ENCODE measurements around the gene PTH1R.

The PTH1R gene

GRCh38 chr3:46877406-46878125 lies at the start of gene PTH1R:
TSS of gene PTH1R (plus strand) at chr3:46877721. CDS start at chr3:46883560, 5,839 bp downstream.
- FAIRE-seq = no peak

DNA sequence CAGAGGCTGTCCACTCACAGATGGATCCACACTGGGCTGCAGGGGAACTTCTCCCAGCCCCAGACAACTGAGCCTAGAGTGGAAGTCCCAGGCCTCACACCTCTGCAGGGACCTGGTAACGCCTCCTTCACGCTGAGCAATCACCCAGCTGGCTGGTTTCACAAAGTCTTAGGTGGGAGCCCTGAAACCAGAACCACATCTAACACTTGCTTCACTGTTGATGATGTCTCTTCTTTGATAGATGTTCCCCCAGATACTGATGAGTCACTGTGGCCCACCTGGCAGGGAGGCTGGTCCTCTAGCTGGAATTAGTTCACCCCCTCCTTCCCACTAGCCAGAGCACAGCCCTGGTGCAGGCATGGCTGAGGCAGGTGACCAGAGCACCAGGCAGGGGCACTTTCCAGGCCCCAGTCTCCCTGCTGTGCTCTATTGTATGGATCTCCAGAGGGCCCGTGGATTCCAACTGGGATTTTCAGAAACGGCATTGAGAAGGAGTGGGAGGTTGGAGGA lies 47.8 kb upstream of the PTH1R start:
- no peak for FAIRE-seq

DNA sequence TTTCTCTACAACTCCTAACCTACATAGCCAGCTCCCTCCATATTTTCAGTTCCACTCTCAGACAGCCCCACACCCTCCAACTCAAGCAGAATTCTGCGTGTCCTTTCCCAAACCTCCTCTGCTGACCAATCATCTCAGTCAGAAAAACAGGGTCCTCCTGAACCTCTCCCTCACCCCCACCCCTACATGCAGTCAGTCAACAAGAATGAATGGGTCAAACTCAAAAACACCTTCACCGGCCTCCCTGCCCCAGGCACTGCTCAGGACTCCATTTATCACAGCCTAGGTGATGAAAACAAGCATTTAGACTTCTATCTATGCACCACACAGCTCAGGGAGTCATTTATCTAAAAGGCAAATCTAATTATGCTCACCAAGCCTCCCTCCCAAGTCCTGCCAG lies 46.7 kb upstream of the PTH1R start:
- FAIRE-seq = no peak

DNA sequence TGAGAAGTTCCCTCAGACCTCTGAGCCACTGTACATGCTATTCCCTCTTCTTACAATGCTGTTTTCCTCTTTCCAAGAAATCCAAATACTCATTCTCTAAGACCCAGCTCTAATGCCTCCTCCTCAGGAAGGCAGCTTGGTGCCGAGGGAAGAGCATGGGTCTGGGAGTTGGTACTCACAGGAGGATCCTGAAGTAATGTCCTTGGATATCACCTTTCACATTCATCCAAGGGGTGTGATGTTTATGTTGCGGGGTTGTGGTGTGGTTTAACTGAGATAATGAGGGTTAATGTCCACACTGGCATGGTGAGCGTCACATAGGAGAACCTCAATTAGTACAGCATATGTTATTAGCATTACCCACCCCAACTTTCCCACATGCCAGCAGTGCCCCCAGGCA lies 46.2 kb upstream of the PTH1R start:
- no peak for FAIRE-seq

DNA sequence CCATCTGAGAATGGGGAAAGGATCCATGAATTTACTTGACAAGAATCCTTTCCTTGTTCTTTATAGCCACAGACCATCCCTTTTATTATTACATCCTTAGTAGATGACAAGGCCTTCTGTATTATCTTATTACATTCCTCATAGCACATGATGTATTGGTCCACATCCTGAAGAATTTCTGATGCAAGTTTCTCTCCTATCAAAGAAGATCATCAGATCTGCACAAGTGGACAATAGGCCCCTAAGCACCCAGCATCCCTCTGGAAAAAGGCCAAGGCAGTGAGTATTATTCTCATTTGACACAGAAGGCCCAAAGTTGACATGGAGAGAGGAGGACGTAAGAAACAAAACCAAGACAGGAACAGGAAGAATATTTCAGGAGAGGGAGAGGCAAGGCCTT lies 45.7 kb upstream of the PTH1R start:
- no peak for FAIRE-seq

DNA sequence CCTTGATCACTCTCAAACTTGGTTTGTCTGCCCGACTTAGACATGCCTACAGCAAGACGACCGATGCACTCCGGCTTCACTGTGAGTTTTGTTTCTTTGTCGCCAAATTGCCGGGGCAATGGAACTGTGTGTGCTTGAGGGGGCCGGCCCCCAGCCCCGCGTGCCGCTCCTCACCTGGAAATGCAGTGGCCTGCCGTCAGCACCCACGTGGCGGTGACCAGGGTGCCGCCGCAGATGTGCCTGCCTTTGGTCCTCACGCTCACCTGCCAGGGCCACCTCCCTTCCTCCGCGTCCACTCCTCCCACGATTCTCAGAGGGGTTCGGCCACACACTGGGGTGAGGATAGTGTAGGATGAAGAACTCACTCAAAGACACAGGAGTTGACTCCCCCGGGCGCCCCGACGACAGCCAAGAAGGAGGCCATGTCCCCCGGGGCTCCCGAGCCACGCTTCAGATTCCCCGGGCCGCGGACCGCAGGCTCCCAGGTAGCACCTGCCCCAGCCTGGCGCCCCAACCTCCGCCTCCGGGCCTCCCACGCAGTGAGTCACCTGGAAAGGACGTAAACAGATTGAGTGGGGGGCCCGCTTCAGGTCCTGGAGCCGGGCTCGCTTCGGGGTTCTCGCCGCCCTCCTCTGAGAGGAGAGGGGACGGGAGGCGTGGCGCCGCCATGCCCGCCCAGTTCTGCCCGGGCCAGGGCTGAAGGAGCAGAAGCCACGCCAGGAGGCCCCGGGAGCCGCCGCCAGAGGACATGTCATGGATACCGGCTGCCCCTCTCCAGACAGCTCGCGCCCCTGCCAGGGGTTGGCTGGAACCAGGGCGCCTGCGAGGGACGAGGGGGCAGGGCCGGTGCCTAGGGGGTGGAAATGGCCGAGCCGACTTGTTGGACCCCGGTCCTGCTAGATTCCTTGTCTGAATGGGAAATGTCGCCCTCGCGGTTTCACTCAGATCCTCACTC lies 43.9 kb upstream of the PTH1R start:
- no peak for FAIRE-seq

DNA sequence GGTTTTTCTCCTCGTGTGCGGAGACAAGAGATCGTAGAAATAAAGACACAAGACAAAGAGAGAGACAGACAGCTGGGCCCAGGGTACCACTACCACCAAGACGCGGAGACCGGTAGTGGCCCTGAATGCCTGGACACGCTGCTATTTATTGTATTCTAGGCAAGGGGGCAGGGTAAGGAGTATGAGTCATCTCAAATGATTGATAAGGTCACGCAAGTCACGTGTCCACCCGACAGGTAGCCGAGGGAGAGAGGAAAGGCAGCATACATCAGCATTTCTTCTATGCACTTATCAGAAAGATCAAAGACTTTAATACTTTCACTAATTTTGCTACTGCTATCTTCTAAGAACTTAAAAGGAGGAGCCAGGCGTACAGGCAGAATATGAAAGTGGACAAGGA lies 42.5 kb upstream of the PTH1R start:
- no peak for FAIRE-seq

DNA sequence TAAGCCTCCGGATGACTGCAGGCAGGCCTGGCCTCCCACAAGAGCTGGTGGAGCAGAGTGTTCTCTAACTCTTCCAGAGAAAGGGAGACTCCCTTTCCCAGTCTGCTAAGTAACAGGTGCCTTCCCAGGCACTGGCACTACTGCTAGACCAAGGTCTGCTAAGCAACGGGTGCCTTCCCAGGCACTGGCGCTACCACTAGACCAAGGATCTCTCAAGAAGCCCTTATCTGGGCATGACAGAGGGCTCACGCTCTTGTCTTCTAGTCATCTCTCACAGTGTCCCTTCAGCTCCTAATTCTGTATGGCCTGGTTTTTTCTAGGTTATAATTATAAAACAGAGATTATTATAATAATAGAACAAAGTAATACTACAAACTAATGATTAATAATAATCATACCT lies 42.0 kb upstream of the PTH1R start:
- no peak for FAIRE-seq

DNA sequence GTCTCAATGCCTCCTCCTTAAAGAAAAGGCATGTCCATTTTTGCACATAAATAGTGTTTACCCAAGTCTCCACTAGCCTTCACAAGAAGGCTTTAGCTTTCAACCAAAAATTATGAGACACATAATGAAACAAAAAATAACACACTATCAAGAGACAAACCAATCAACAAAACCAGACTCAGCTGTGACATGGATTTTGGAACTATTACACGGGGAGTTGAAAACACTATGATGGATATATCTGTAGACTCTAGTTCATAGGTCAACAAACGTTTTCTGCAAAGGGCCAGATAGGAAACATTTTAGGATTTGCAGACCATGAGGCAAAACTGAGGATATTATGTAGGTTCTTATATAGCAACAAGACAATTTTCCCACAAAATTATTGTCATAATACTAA lies 39.2 kb upstream of the PTH1R start:
- FAIRE-seq = no peak

GRCh38 chr3:46840491-46840890 lies 37.0 kb upstream of the PTH1R start:
- FAIRE-seq = no peak

GRCh38 chr3:46843508-46843907 lies 34.0 kb upstream of the PTH1R start:
- no peak for FAIRE-seq

DNA sequence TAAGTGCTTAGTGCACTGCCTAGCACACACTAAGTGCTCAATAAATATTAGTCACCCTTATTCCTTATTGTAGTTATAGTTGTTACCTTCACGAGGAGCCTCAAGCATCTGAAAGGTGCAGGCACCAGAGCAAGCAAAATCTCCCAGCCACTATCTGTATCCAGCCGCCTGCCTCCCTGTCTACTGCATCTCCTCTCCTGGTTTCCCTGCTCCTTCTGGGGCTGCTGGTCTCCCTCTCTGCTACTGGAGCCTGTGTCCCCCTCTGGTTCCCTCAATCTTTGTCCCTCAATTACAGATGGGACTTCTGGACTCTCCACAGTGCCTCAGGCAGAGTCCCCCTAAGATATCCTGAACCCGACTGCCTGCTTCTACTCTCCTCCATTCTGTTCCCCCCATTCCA lies 33.1 kb upstream of the PTH1R start:
- no peak for FAIRE-seq

DNA sequence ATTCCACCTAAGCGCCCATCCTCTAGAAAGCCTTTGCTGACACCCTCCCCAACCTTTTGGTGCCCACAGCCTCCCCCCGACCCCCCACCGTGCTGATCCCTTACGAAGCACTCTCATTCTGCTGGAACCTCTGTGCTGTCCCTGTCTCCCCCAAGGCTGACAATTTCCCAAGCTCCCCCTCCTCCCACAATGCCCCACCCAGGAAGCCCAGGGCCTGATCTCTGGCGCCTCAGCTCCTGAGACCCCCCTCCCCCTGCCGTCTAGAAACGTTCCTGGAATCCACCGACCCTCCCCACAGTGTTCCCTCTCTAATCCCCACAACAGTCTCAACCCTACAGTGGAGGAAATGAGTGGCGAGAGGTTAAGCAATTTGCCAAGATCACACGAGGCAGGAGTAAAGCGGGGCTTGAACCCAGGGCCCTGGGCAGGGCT lies 32.6 kb upstream of the PTH1R start:
- no peak for FAIRE-seq

- FAIRE-seq = no peak
Observed at GRCh38 chr3:46845397-46845859, 32.1 kb upstream of the PTH1R start.

DNA sequence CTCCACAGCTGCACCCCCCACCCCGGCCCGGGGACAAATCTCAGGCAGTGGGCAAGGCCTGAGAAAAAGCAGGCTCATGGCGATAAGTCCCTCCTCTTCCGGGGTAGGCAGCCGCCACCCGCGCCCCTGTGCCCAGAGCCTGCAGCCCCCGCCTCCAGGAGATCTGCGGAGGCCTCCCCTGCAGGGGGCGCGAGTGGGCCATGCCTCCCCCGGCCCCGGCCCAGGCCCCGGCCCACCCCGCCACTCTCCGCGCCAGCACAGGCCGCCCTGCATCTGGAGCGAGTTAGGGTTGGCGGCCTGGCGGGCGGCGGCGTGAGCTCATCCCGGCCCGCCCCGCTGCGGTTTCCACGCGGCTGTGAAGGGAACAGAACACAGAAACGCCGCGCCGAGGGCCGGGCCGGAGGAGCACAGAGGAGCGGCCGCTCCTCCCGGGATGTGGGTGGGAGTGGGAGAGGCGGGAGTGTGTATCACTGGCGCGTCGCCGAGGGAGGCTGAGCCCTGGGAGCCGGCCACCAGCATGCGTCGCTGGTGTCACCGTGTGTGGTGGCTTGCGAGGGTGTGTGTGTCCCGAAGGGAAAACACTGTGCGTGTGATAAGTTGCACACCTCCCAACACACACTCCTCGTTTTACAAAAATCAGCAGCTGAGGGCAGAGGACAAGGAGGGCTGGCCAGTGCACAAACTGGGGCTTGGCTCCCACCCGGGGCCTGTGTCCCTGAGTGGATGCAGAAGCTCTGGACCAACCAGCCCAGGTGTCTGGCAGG lies 31.5 kb upstream of the PTH1R start:
- no peak for FAIRE-seq

- no peak for FAIRE-seq
Observed at GRCh38 chr3:46846624-46847542, 30.6 kb upstream of the PTH1R start.

DNA sequence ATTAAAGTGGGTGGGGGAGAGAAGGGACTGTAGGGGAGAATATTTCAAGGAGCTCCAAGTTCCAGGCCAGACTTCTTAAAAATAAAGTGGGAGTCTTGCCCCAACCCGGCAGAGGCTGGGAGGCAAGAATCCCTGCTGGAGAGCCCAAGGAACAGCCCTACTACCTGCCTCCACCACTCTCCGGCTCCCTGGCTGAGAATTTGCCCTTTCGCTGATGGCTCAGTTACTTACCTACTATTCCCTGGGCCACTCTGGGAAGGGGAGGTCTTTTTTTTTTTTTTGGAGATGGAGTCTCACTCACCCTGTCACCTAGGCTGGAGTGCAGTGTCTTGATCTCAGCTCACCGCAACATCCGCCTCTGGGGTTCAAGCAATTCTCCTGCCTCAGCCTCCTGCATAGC lies 29.8 kb upstream of the PTH1R start:
- no peak for FAIRE-seq

- no peak for FAIRE-seq
Observed at GRCh38 chr3:46848271-46849044, 29.1 kb upstream of the PTH1R start.

GRCh38 chr3:46849045-46849631 lies 28.4 kb upstream of the PTH1R start:
- no peak for FAIRE-seq

GRCh38 chr3:46849686-46850467 lies 27.6 kb upstream of the PTH1R start:
- no peak for FAIRE-seq

Data from colon (tissue), 2 donors.